Liver (tissue), 9 donors: ENCODE results near the gene PLD4. TPM values are rescaled to one million over a fixed set of nuclear protein-coding genes. Genes with fewer than 3 reads are reported as not detected.

Source experiments
- DNase-seq: peaks from one replicate; pipeline ENCODE4 v3.0.0-alpha.2; 2017; ENCODE audit warnings: low spot score
- H3K27ac ChIP-seq, 2 donors: one replicate each; pipeline ENCODE4 v1.7.0; 2013; ENCODE audit warnings: inconsistent platforms in 2 of 2, low read length in 2 of 2, control low read depth in 1 of 2, low read depth in 1 of 2, mild to moderate bottlenecking in 1 of 2
- H3K27me3 ChIP-seq, 4 donors: one replicate each; pipeline versions ENCODE4 v1.6.1 to v1.7.0; 2013; ENCODE audit warnings: low read length in 3 of 4, inconsistent platforms in 1 of 4, mild to moderate bottlenecking in 1 of 4, moderate library complexity in 1 of 4; ENCODE audit not compliant: control insufficient read depth in 4 of 4, insufficient read depth in 4 of 4
- H3K36me3 ChIP-seq, 4 donors: one replicate each; pipeline versions ENCODE4 v1.6.1 to v1.7.0; 2013; ENCODE audit warnings: low read length in 3 of 4, mild to moderate bottlenecking in 3 of 4, low read depth in 1 of 4, moderate library complexity in 1 of 4; ENCODE audit not compliant: control insufficient read depth in 4 of 4, insufficient read depth in 3 of 4
- H3K4me1 ChIP-seq, 4 donors: one replicate each; pipeline versions ENCODE4 v1.6.1 to v1.7.0; 2013; ENCODE audit warnings: low read length in 3 of 4, mild to moderate bottlenecking in 3 of 4, moderate library complexity in 1 of 4; ENCODE audit not compliant: control insufficient read depth in 4 of 4, insufficient read depth in 4 of 4
- H3K4me3 ChIP-seq, 3 donors: one replicate each; pipeline versions ENCODE4 v1.6.1 to v1.7.0; 2013; ENCODE audit warnings: low read length in 3 of 3, control low read depth in 1 of 3, low read depth in 1 of 3, mild to moderate bottlenecking in 1 of 3
- H3K9ac ChIP-seq, 2 donors: one replicate each; pipeline ENCODE4 v1.7.0; 2013; ENCODE audit warnings: low read length in 2 of 2, mild to moderate bottlenecking in 2 of 2, moderate library complexity in 2 of 2, control low read depth in 1 of 2, low read depth in 1 of 2
- H3K9me3 ChIP-seq, 4 donors: one replicate each; pipeline versions ENCODE4 v1.6.1 to v1.7.0; 2013; ENCODE audit warnings: low read length in 3 of 4; ENCODE audit not compliant: control insufficient read depth in 4 of 4
- ATF3 ChIP-seq: IDR thresholded peaks from 2 replicates; pipeline ENCODE4 v1.6.1; 2016; ENCODE audit warnings: antibody characterized with exemption
- CTCF ChIP-seq: fragments of 150-350 bp; IDR thresholded peaks from 2 replicates; pipeline ENCODE4 v1.5.1; 2017; ENCODE audit warnings: improper control_type of control experiment, low read depth, low read length; ENCODE audit not compliant: missing input control
- EGR1 ChIP-seq, 2 donors: IDR thresholded peaks; 2 replicates each; pipeline ENCODE4 v1.6.1; 2016 to 2018; ENCODE audit warnings: antibody characterized with exemption in 2 of 2, low read depth in 2 of 2
- FOXA1 ChIP-seq: IDR thresholded peaks from 2 replicates; pipeline ENCODE4 v1.6.1; 2016; ENCODE audit warnings: antibody characterized with exemption
- FOXA2 ChIP-seq: IDR thresholded peaks from 2 replicates; pipeline ENCODE4 v1.6.1; 2016; ENCODE audit warnings: antibody characterized with exemption
- GABPA ChIP-seq, 2 donors: IDR thresholded peaks in 1 of 2; conservative IDR thresholded peaks in 1 of 2; 2 replicates each; pipeline ENCODE4 v1.6.1; 2016; ENCODE audit warnings: antibody characterized with exemption in 2 of 2, mild to moderate bottlenecking in 1 of 2, moderate library complexity in 1 of 2
- HNF4A ChIP-seq, 2 donors: conservative IDR thresholded peaks; 2 replicates each; pipeline ENCODE4 v1.6.1; 2016; ENCODE audit warnings: antibody characterized with exemption in 2 of 2, mild to moderate bottlenecking in 2 of 2
- HNF4G ChIP-seq: IDR thresholded peaks from 2 replicates; pipeline ENCODE4 v1.6.1; 2016; ENCODE audit warnings: antibody characterized with exemption
- JUND ChIP-seq, 2 donors: IDR thresholded peaks; 2 replicates each; pipeline ENCODE4 v1.6.1; 2016; ENCODE audit warnings: antibody characterized with exemption in 2 of 2
- NR2F2 ChIP-seq: IDR thresholded peaks from 2 replicates; pipeline ENCODE4 v1.6.1; 2016; ENCODE audit warnings: antibody characterized with exemption
- RAD21 ChIP-seq, 2 donors: IDR thresholded peaks; 2 replicates each; pipeline ENCODE4 v1.6.1; 2016; ENCODE audit warnings: antibody characterized with exemption in 2 of 2, mild to moderate bottlenecking in 2 of 2
- RXRA ChIP-seq, 2 donors: IDR thresholded peaks; 2 replicates each; pipeline ENCODE4 v1.6.1; 2017 to 2018; ENCODE audit warnings: antibody characterized with exemption in 2 of 2, mild to moderate bottlenecking in 1 of 2
- SP1 ChIP-seq: IDR thresholded peaks from 2 replicates; pipeline ENCODE4 v1.6.1; 2018; ENCODE audit warnings: antibody characterized with exemption, mild to moderate bottlenecking
- TAF1 ChIP-seq: conservative IDR thresholded peaks from 2 replicates; pipeline ENCODE4 v1.6.1; 2016; ENCODE audit warnings: antibody characterized with exemption, mild to moderate bottlenecking
- YY1 ChIP-seq: IDR thresholded peaks from 2 replicates; pipeline ENCODE4 v1.6.1; 2016; ENCODE audit warnings: antibody characterized with exemption, mild to moderate bottlenecking
- WGBS: extraction: QIAGEN DNeasy Blood & Tissue Kit; methylation state at CpG from one replicate; pipeline ENCODE4 v1.1.7; 2013; 5-methylcytosine and 5-hydroxymethylcytosine counted together
- polyA plus RNA-seq, 2 donors: library from polyadenylated mRNA; stranded (reverse) in 1 of 2; unstranded in 1 of 2; fragments of 200-250 nt in 1 of 2; fragments of >200 nt in 1 of 2; fragmentation: Nextera tagmentation in 1 of 2; extraction: Ambion mirVana in 1 of 2; gene quantifications; one replicate each; pipeline versions ENCODE4 v1.2.1 to v1.2.3, GENCODE V29; 2013 to 2015
- total RNA-seq, 2 donors: library from RNA; depleted of rRNA; stranded (reverse); fragments of >200 nt; gene quantifications; one replicate each; pipeline ENCODE4 v1.2.3, GENCODE V29; 2014
- TF ChIP-seq, protein P1 (sequence below): IDR thresholded peaks from 2 replicates; pipeline ENCODE4 v1.6.1; 2016; ENCODE audit warnings: antibody characterized with exemption
- TF ChIP-seq, protein P2 (sequence below): IDR thresholded peaks from 2 replicates; pipeline ENCODE4 v1.6.1; 2016; ENCODE audit warnings: antibody characterized with exemption, mild to moderate bottlenecking
- TF ChIP-seq, protein P3 (sequence below): IDR thresholded peaks from 2 replicates; pipeline ENCODE4 v1.6.1; 2016; ENCODE audit warnings: antibody characterized with exemption
- donor health status: healthy.
- donor health status: healthy.
- donor health status: healthy.
- donor health status: healthy.
- donor health status: healthy.

Gene PLD4
- total and polyA plus RNA-seq, 4 donors: under 0.01 to 14.5 (median 0.35) TPM

DNA sequence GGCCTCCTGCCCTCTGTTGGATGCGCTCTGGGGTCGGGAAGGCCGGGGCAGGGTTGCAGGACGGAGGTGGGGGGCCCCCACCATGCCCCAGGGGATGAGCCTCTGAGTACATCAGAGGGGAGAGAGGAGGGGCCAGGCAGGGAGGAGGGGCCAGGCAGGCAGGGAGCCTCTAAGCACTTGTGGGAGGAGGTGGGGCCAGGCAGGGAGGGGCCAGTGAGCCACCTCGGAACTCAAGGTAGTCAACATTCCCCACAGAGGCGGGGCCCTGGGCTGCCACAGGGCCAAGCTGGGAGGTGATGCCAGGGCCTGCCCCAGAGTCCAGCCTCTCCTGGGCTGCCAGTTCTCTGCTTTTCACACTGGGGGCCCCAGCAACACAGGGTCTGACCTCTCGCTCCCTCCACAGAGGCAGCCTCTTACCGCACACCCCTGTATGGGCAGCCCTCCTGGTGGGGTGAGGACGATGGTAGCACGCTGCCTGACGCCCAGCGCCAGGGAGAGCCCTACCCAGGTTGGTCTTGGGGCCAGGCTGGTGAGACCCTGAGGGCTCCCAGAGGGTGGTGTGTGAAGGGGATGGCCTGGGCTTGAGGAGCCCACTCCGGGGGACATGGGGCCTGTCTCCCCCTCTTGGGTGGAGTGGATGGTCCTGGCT is 42.2 kb upstream of the PLD4 start:
- Histone ChIP-seq H3K9ac (no peak overlapping the region), H3K4me3 (no peak overlapping the region), H3K27ac (no peak overlapping the region), H3K4me1 (no peaks in the 10 kb centered on the region), H3K36me3 (peaks cover 2 to 48% (median 22%) of the 10 kb centered on the region in 4 donors), H3K27me3 (no peaks in the 10 kb centered on the region), H3K9me3 (no peaks in the 10 kb centered on the region)
- no peak for TF ChIP-seq EGR1 (IDR thresholded peaks at IDR 0.05; ENCODE audit: low read depth in 2 of 2)
- no peak for DNase-seq
- 83% methylated on average over 13 of the region's 13 CpGs for WGBS

- no peak overlapping the region for H3K9ac ChIP-seq
- peaks cover 2 to 50% (median 22%) of the 10 kb centered on the region in 4 donors for H3K36me3 ChIP-seq
- no peaks in the 10 kb centered on the region for H3K4me1 ChIP-seq
- no peaks in the 10 kb centered on the region for H3K9me3 ChIP-seq
- H3K4me3 ChIP-seq: no peak overlapping the region
- WGBS: 91% methylated on average over 38 of the region's 38 CpGs
- DNase-seq: no peak
- H3K27ac ChIP-seq: no peak overlapping the region
- no peak for TF ChIP-seq TAF1
- TF ChIP-seq ATF3: no peak
- TF ChIP-seq SP1: no peak
- no peak for TF ChIP-seq HNF4G
- TF ChIP-seq CTCF: no peak
- TF ChIP-seq RXRA (IDR thresholded peaks at IDR 0.05): no peak
- TF ChIP-seq EGR1 (IDR thresholded peaks at IDR 0.05; ENCODE audit: low read depth in 2 of 2): no peak
- no peak for TF ChIP-seq YY1
- TF ChIP-seq, protein P1, sequence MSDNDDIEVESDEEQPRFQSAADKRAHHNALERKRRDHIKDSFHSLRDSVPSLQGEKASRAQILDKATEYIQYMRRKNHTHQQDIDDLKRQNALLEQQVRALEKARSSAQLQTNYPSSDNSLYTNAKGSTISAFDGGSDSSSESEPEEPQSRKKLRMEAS: no peak
- no peak for TF ChIP-seq FOXA2
- TF ChIP-seq GABPA (IDR thresholded peaks at IDR 0.05 in 1 of 2, conservative IDR thresholded peaks at IDR 0.05 in 1 of 2): no peak
- TF ChIP-seq NR2F2: no peak
- no peak for TF ChIP-seq RAD21 (IDR thresholded peaks at IDR 0.05)
- TF ChIP-seq JUND (IDR thresholded peaks at IDR 0.05): no peak
- TF ChIP-seq FOXA1: no peak
- TF ChIP-seq HNF4A (conservative IDR thresholded peaks at IDR 0.05): no peak
- TF ChIP-seq, protein P2, sequence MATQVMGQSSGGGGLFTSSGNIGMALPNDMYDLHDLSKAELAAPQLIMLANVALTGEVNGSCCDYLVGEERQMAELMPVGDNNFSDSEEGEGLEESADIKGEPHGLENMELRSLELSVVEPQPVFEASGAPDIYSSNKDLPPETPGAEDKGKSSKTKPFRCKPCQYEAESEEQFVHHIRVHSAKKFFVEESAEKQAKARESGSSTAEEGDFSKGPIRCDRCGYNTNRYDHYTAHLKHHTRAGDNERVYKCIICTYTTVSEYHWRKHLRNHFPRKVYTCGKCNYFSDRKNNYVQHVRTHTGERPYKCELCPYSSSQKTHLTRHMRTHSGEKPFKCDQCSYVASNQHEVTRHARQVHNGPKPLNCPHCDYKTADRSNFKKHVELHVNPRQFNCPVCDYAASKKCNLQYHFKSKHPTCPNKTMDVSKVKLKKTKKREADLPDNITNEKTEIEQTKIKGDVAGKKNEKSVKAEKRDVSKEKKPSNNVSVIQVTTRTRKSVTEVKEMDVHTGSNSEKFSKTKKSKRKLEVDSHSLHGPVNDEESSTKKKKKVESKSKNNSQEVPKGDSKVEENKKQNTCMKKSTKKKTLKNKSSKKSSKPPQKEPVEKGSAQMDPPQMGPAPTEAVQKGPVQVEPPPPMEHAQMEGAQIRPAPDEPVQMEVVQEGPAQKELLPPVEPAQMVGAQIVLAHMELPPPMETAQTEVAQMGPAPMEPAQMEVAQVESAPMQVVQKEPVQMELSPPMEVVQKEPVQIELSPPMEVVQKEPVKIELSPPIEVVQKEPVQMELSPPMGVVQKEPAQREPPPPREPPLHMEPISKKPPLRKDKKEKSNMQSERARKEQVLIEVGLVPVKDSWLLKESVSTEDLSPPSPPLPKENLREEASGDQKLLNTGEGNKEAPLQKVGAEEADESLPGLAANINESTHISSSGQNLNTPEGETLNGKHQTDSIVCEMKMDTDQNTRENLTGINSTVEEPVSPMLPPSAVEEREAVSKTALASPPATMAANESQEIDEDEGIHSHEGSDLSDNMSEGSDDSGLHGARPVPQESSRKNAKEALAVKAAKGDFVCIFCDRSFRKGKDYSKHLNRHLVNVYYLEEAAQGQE: no peak
- TF ChIP-seq, protein P3, sequence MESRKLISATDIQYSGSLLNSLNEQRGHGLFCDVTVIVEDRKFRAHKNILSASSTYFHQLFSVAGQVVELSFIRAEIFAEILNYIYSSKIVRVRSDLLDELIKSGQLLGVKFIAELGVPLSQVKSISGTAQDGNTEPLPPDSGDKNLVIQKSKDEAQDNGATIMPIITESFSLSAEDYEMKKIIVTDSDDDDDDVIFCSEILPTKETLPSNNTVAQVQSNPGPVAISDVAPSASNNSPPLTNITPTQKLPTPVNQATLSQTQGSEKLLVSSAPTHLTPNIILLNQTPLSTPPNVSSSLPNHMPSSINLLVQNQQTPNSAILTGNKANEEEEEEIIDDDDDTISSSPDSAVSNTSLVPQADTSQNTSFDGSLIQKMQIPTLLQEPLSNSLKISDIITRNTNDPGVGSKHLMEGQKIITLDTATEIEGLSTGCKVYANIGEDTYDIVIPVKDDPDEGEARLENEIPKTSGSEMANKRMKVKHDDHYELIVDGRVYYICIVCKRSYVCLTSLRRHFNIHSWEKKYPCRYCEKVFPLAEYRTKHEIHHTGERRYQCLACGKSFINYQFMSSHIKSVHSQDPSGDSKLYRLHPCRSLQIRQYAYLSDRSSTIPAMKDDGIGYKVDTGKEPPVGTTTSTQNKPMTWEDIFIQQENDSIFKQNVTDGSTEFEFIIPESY: no peak
- H3K27me3 ChIP-seq: no peaks in the 10 kb centered on the region
These were observed 41.6 kb upstream of the PLD4 start for GRCh38 chr14:104882991-104883660.
